GM12878 (cell line): Measurements from ENCODE around the gene PCSK5.

ENCODE experiments used
- BRCA1 ChIP-seq: IDR thresholded peaks from 2 replicates; pipeline ENCODE4 v1.6.1; 2011; ENCODE audit warnings: low read depth, low read length, improper control_type of control experiment
- EGR1 ChIP-seq, 2 experiments: IDR thresholded peaks; 1 replicate in 1 of 2; 2 replicates in 1 of 2; pipeline ENCODE4 v1.6.1; 2011 to 2012; ENCODE audit warnings: low read depth in 2 of 2, low read length in 2 of 2, borderline replicate concordance in 1 of 2, mild to moderate bottlenecking in 1 of 2, moderate library complexity in 1 of 2
- EP300 ChIP-seq, 2 experiments: fragments of 150-350 bp in 1 of 2; IDR thresholded peaks; 2 replicates each; pipeline ENCODE4 v1.6.1; 2011 to 2012; ENCODE audit warnings: low read depth in 2 of 2, low read length in 2 of 2, borderline replicate concordance in 1 of 2, improper control_type of control experiment in 1 of 2, inconsistent platforms in 1 of 2; ENCODE audit not compliant: control insufficient read depth in 1 of 2
- MEF2A ChIP-seq: IDR thresholded peaks from 2 replicates; pipeline ENCODE4 v1.6.1; 2011; ENCODE audit warnings: low read depth, mild to moderate bottlenecking, low read length, moderate library complexity; ENCODE audit not compliant: insufficient read depth
- NFXL1 ChIP-seq: fragments of 450-650 bp; IDR thresholded peaks from 2 replicates; pipeline ENCODE4 v1.6.1; 2017; ENCODE audit warnings: antibody characterized with exemption, mild to moderate bottlenecking, borderline replicate concordance
- NRF1 ChIP-seq: conservative IDR thresholded peaks from 2 replicates; pipeline ENCODE4 v1.6.1; 2011; ENCODE audit warnings: mild to moderate bottlenecking, low read depth, low read length, improper control_type of control experiment
- POLR2A ChIP-seq: IDR thresholded peaks from 2 replicates; pipeline ENCODE4 v1.6.1; 2011; ENCODE audit warnings: low read depth, mild to moderate bottlenecking, low read length
- POLR2AphosphoS5 ChIP-seq: IDR thresholded peaks from 2 replicates; pipeline ENCODE4 v1.6.1; 2011; ENCODE audit warnings: mild to moderate bottlenecking, low read length, inconsistent platforms
- RBBP5 ChIP-seq: fragments of 200-600 bp; sonication (generic); conservative IDR thresholded peaks from 2 replicates; pipeline ENCODE4 v1.6.1; 2016
- SMC3 ChIP-seq: IDR thresholded peaks from 2 replicates; pipeline ENCODE4 v1.6.1; 2011; ENCODE audit warnings: low read length, improper control_type of control experiment, borderline replicate concordance
- SUZ12 ChIP-seq: fragments of 200-600 bp; sonication (generic); IDR thresholded peaks from one replicate; pipeline ENCODE4 v1.6.1; 2018; ENCODE audit warnings: antibody characterized with exemption, mild to moderate bottlenecking; ENCODE audit not compliant: unreplicated experiment
- ZZZ3 ChIP-seq: IDR thresholded peaks from 2 replicates; pipeline ENCODE4 v1.6.1; 2011; ENCODE audit warnings: low read depth; ENCODE audit not compliant: control insufficient read depth, insufficient read length
- TF ChIP-seq, protein P1 (sequence below): fragments of 450-650 bp; formaldehyde crosslinking; IDR thresholded peaks from 2 replicates; pipeline ENCODE4 v1.5.0; 2022; ENCODE audit warnings: mild to moderate bottlenecking, missing genetic modification characterization
- TF ChIP-seq, protein P2 (sequence below), 3 experiments: IDR thresholded peaks in 2 of 3; conservative IDR thresholded peaks in 1 of 3; 2 replicates each; pipeline ENCODE4 v1.5.1; 2011; ENCODE audit warnings: low read depth in 3 of 3, low read length in 3 of 3, mild to moderate bottlenecking in 3 of 3, control low read depth in 2 of 3, moderate library complexity in 2 of 3, inconsistent platforms in 1 of 3, mixed read lengths in 1 of 3; ENCODE audit not compliant: control insufficient read depth in 2 of 3, insufficient read depth in 1 of 3; ENCODE audit errors: extremely low read depth in 1 of 3

DNA sequence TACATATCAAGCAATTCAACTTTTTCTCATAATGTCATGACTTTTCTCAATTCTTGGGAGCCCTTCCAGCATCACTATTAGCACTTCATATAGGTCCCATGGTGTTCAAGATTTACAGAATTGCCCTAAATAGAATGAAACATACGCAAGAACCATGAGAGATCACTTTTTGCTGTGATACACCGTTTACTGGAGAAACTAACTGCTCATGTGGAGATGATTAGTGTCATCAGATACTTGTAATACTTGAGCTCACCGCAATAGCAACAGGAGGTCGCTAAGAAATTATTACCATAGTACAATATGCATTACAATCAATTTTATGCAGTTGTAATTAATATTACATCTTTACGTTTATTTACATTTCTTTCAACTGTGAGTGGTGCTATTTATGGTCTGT is 4.8 kb upstream of the PCSK5 start:
- TF ChIP-seq EP300 (IDR thresholded peaks at IDR 0.05; ENCODE audit: borderline replicate concordance in 1 of 2, control insufficient read depth in 1 of 2, low read depth in 2 of 2, low read length in 2 of 2) (no peak), NFXL1 (no peak), ZZZ3 (no peak), POLR2AphosphoS5 (no peak), RBBP5 (no peak), BRCA1 (no peak), EGR1 (IDR thresholded peaks at IDR 0.05; ENCODE audit: borderline replicate concordance in 1 of 2, low read depth in 2 of 2, low read length in 2 of 2) (no peak), POLR2A (no peak), SUZ12 (no peak), MEF2A (no peak), SMC3 (no peak), NRF1 (no peak)
- TF ChIP-seq, protein P1, sequence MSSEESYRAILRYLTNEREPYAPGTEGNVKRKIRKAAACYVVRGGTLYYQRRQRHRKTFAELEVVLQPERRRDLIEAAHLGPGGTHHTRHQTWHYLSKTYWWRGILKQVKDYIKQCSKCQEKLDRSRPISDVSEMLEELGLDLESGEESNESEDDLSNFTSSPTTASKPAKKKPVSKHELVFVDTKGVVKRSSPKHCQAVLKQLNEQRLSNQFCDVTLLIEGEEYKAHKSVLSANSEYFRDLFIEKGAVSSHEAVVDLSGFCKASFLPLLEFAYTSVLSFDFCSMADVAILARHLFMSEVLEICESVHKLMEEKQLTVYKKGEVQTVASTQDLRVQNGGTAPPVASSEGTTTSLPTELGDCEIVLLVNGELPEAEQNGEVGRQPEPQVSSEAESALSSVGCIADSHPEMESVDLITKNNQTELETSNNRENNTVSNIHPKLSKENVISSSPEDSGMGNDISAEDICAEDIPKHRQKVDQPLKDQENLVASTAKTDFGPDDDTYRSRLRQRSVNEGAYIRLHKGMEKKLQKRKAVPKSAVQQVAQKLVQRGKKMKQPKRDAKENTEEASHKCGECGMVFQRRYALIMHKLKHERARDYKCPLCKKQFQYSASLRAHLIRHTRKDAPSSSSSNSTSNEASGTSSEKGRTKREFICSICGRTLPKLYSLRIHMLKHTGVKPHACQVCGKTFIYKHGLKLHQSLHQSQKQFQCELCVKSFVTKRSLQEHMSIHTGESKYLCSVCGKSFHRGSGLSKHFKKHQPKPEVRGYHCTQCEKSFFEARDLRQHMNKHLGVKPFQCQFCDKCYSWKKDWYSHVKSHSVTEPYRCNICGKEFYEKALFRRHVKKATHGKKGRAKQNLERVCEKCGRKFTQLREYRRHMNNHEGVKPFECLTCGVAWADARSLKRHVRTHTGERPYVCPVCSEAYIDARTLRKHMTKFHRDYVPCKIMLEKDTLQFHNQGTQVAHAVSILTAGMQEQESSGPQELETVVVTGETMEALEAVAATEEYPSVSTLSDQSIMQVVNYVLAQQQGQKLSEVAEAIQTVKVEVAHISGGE (CRISPR knock-in tag), result no peak
- TF ChIP-seq, protein P2, sequence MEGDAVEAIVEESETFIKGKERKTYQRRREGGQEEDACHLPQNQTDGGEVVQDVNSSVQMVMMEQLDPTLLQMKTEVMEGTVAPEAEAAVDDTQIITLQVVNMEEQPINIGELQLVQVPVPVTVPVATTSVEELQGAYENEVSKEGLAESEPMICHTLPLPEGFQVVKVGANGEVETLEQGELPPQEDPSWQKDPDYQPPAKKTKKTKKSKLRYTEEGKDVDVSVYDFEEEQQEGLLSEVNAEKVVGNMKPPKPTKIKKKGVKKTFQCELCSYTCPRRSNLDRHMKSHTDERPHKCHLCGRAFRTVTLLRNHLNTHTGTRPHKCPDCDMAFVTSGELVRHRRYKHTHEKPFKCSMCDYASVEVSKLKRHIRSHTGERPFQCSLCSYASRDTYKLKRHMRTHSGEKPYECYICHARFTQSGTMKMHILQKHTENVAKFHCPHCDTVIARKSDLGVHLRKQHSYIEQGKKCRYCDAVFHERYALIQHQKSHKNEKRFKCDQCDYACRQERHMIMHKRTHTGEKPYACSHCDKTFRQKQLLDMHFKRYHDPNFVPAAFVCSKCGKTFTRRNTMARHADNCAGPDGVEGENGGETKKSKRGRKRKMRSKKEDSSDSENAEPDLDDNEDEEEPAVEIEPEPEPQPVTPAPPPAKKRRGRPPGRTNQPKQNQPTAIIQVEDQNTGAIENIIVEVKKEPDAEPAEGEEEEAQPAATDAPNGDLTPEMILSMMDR (IDR thresholded peaks at IDR 0.05 in 2 of 3, conservative IDR thresholded peaks at IDR 0.05 in 1 of 3; ENCODE audit: control insufficient read depth in 2 of 3, extremely low read depth in 1 of 3, insufficient read depth in 1 of 3, low read depth in 3 of 3, low read length in 3 of 3), result no peak
